Keratinocyte (primary cell): ENCODE measurements around the gene PCIF1.

ENCODE experiments used
- EZH2 ChIP-seq: IDR thresholded peaks from one replicate; pipeline ENCODE4 v1.6.1; 2012; ENCODE audit warnings: inconsistent platforms, mild to moderate bottlenecking, low read length, moderate library complexity
- TF ChIP-seq, protein P1 (sequence below), 3 experiments: IDR thresholded peaks in 1 of 3; conservative IDR thresholded peaks in 1 of 3; optimal IDR thresholded peaks in 1 of 3; 2 replicates in 2 of 3; 3 replicates in 1 of 3; pipeline versions ENCODE3 to v1.5.1; 2011; ENCODE audit warnings: low read length in 3 of 3, mild to moderate bottlenecking in 3 of 3, moderate library complexity in 2 of 3, control low read depth in 1 of 3, inconsistent platforms in 1 of 3; ENCODE audit not compliant: insufficient read depth in 2 of 3; ENCODE audit errors: extremely low read depth in 1 of 3

GRCh38 chr20:45934046-45934585, 367 bp upstream of the PCIF1 start:
- TF ChIP-seq, protein P1, sequence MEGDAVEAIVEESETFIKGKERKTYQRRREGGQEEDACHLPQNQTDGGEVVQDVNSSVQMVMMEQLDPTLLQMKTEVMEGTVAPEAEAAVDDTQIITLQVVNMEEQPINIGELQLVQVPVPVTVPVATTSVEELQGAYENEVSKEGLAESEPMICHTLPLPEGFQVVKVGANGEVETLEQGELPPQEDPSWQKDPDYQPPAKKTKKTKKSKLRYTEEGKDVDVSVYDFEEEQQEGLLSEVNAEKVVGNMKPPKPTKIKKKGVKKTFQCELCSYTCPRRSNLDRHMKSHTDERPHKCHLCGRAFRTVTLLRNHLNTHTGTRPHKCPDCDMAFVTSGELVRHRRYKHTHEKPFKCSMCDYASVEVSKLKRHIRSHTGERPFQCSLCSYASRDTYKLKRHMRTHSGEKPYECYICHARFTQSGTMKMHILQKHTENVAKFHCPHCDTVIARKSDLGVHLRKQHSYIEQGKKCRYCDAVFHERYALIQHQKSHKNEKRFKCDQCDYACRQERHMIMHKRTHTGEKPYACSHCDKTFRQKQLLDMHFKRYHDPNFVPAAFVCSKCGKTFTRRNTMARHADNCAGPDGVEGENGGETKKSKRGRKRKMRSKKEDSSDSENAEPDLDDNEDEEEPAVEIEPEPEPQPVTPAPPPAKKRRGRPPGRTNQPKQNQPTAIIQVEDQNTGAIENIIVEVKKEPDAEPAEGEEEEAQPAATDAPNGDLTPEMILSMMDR (optimal IDR thresholded peaks at IDR 0.05 in 1 of 3, IDR thresholded peaks at IDR 0.05 in 1 of 3, conservative IDR thresholded peaks at IDR 0.05 in 1 of 3; ENCODE audit: extremely low read depth in 1 of 3, insufficient read depth in 2 of 3, low read length in 3 of 3): no peak
- no peak for TF ChIP-seq EZH2
